COLO668 (cell line): ENCODE data around the gene NDUFB6.
"Not testable (repeated sequence)": the region's sequence is repeated elsewhere in the genome, so short reads cannot be mapped to it uniquely, and the experiment has no call there.

Experiments
- DNase-seq: peaks from one replicate; lab custom pipeline; 2025; ENCODE audit not compliant: unreplicated experiment; lab: John Stamatoyannopoulos, UW

Gene NDUFB6

DNA sequence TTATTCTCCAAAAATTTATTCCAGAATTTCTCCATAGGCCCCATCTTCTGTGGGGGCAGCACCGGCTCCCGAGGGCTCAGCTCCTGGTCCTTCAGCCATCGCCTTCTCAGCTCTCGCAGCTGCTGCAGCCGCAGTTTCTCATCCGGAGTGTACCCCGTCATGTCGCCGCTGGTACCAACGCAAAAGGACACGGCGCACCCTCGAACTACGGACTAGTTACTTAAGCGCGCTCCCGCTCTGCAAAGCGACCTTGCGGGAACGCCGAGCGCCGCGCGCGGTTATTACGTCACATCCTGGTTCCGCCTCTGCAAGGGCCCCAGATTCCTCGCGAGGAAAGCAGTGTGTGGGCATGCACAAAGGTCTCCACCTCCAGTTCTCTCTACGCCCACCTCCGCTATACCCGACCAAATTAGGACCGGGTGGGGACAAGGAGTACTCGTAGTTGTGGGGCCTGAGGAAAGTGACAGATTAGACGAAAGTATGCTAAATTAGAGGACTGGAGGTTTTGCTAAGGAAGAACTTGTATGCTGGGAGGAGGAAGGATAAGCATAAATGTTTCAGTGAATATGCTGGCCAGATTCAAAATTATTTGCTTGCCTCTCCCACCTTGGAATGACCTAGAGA is at the start of gene NDUFB6:
Gene NDUFB6, minus strand, starts transcription at position 260 of the 624 bp plus-strand sequence. Its CDS starts 99 bp downstream, at position 161.
- DNase-seq = peak; percentile 95

DNA sequence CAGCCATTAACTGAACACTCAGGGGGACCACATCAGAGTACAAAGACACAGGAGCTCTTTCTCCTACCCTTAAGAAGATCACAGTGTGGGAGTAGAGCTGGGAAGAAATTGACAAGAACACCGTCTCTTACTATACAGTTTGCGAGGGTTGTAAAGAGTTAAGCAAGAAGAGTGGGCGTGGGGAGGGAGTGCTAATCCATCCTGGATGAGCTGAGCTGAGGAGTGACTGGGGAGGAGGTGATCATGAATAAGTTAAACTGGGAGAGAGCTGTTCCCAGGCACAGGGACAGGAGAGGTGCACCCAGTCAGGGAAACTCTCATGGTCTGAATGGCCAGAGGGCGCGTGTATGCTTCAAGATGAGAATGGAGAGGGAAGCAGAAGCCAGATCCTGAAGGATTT is 45.3 kb upstream of the NDUFB6 start:
- no peak for DNase-seq

DNA sequence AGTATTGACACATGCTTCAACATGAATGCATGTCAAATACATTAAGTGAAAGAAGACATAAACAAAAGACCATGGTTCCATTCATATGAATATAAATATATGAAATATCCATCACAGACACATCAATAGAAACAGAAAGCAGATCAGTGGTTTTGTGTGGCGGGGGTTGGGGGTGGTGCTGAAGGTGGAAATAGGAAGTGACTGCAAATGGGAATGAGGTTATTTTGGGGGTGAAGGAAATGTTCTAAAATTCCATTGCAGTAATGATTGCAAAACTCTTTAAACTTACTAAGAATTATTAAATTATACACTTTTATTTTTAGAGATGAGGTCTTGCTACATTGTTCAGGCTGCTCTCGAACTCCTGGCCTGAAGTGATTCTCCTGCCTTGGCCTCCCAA is 33.9 kb upstream of the NDUFB6 start:
- no peak for DNase-seq

DNA sequence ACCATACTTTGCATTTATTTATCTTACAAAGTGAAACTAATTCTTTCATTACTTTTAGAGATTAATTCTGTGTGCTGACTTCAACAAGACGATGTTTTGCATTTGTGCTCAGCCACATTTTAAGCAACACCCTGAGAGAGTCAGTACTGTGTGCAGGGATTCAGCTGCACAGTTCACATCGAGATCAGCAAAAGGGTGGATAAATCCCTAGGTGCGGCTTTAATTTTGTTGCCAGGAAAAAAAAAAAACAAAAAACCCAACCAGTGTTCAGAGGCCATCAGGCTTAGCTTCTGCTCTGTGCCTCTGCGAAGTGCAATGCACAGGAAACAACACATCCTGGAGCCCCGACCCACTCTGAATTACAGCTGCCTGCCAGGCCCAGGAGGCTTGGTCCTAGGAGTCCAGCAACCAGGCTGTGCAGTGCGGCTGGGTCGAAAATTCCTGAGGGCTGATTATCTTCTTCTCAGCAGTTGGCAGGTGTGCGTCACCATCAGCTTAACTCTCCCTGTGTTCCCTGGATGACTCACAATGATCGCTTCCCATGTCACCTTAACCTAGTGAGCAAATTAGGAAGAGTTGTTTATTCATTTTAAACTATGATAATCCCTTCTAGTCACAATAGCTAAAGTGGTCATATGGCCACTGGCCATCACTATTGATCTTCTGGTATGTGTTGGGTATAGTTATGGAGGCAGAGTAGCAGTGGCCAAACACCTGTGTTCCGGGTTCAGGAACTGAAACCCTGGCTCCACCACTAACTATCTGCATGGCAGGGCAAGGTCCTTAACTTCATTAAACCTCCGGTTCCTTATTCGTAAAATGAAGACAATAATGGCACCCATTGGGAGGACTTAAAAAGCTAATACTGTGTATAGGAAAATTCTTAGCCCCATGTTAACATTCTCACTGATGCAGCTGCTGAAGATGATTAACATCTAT is 31.2 kb upstream of the NDUFB6 start:
- DNase-seq = peak; percentile 11

DNA sequence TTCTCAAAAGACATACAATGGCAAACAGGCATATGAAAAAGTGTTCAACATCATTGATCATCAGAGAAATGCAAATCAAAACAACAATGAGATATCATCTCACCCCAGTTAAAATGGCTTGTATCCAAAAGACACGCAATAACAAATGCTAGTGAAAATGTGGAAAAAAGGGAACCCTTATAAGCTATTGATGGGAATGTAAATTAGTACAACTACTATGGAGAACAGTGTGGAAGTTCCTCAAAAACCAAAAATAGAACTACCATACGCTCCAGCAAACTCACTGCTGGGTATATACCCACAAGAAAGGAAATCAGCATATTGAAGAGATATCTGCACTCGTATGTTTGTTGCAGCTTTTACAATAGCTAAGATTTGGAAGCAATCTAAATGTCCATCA is 26.1 kb upstream of the NDUFB6 start:
- not testable (repeated sequence) for DNase-seq

DNA sequence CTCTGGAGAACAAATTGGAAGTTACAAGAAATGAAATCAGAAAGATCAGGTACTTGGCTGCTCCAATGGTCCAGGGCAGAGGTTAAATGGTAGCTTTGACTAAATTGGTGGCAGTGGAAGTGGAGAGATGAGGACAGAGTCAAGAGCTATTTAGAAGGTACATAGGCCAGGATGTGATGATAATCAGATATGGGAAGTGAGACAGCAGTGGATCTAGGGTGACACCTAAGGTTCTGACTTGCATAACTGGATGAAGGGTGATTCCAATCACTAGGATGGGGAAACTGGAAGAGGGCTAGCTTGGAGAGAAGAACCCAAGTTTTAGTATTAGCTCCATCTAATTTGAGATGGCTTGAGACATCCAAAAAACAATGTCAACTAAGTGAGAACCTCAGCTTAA is 24.0 kb upstream of the NDUFB6 start:
- no peak for DNase-seq

DNA sequence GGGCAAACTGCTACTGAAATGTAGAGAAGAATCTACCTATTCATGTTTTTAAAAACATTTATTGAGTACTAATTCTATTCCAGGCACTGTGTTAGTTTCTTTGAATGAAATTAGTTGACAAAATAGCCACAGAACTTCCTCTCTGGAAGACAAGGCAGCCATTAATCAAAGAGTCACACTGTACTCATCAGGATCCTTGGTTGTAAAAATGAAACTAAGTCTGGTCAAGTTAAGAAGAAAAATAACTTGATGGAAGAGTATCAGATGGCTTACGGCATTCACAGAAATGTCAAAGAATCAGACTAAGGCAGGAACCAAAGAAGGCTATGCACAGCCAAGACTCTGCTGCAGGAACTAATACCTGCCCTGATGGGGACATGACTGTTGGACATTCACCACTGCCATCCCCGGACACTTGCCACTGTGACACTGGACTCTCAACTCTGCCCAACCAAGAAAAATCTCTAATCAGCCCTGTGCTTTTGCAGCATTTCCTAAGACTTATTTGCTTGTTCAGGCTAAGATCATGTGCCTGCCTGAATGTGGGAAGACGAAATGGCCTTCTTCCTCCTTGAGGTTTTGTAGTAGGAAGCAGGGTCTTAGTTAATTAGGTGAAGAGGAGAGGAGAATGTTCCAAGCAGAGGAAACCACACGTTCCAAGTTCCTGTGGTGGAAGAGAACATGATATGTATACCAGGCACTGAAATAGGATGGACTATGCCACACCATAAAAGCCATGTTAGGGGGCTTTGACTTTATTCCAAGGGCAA is 23.3 kb upstream of the NDUFB6 start:
- no peak for DNase-seq

DNA sequence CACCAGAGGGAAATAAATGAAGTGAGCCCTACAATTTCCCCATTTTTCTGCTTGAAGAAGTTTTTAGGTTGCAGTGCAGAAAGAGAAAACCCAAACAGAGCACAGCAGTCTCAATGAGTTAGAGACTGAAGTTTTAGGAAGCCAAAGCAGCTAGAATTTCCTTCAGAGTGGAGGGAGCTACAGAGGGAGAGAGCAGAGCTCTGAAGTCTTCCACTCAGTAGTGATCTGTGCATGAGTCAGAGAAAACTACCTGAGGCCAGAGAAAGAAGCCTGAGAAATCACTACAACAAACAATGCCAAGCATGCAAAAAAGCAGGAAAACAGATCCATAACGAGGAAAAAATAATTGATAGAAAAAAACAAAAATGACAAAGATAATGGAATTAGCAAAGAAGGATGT is 17.9 kb upstream of the NDUFB6 start:
- DNase-seq = no peak

DNA sequence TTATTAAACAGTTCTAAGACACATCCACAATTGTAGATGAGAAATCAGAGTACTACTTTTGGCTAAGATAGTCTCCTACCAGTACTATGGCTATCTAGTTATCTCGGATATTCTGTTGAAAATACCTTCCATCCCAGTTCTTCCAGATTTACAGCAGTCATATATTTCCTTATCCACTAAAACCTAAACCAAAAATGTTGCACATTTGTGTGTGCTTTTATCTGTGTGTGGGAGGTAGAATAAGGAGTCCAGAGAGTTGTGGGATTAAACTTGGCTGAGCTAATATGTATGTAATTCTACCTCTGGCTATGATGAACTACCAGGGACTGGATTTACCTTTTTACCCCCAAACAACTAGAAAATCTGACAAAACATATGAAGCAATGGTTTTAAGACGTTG is 17.5 kb upstream of the NDUFB6 start:
- DNase-seq = no peak

DNA sequence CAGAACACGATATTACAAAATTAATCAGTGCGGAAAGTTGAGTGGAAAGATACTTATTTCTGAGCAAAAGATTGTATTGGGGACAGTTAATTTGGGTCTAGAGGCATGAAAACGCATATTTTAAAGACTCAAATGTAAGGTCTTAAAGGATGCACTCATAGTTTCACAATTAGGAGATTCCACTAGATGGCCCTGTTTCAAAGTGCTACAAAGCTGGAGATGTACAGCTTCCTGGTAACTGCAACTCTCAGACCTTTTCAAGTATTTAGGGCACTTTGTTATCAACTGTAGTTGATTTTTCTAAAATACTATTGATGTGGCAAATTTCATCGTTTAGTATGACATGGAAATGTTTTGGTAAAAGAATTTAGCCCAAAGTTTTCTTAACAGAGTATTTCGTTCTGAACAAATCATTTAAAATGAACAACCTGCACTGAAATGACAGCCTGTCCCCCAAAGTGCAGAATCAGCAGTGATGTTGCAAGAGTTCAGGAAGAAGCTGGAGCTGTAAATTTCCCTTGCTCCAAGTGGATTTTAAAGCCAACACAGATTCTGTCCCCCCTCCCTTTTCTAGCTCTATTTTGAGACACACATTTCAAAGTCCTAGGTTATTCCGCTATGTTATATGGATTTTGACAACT is 16.2 kb upstream of the NDUFB6 start:
- DNase-seq = no peak

DNA sequence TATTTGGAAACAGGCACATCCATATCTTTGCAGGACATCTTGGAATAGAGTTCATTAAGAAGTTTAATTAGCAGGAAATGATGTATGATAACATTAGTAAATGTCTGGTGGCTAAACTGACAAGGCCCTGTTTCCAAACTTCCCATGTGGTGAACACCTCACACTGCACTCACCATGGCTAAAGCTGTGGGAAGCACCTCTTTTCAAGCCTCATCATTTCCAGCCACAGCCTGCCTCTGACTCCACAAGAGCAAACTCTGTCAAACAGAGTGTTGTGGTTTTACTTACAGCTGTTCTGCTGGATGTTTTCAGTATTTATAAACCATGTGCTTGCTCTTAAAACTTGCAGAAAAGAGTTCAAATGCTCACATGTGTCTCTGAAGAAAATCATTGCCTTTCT is 14.9 kb upstream of the NDUFB6 start:
- no peak for DNase-seq

DNA sequence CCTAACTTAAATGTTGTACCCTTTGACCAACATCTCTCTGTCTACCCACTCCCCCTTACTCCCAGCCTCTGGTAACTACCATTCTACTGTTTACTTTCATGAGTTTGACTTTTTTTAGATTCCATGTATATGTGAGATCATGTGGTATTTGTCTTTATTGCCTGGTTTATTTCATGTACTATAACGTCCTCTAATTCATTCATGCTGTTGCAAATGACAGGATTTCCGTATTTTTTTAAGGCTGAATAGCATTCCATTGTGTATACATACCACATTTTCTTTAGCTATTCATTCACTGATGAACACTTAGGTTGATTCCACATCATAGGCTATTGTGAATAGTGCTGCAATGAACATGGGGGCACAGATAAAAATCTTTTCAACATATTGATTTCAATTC is 11.8 kb upstream of the NDUFB6 start:
- DNase-seq = no peak

DNA sequence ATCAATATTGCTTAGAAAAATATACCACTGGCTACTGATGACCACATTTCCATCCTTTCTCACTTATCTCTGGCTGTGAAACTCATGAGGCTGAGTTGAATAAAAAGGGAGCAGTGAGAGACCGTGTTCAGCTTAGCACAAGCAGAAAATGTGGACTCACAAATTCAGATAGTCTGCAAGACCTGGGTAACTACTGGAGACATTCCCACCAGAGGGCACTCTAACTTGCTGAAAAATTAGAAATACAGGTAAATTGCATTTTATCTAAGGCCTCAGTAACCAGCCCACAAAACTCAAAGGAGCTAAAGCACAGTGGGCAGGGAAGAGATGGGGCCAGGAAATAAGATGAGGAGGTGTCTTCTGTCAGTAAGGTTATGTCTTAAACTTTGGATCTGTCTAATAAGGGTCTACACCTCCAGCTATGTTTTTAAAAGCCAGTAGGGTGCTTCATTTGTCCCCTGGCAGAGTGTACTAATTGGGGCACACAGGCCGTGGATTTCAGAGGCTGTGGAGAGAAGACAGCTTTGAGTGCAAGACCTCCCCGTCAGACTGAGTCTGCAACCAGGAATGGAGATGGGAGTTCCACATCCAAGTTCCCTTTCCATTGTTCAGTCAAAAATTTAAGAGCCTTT is 8.7 kb upstream of the NDUFB6 start:
- DNase-seq = peak; percentile 12

DNA sequence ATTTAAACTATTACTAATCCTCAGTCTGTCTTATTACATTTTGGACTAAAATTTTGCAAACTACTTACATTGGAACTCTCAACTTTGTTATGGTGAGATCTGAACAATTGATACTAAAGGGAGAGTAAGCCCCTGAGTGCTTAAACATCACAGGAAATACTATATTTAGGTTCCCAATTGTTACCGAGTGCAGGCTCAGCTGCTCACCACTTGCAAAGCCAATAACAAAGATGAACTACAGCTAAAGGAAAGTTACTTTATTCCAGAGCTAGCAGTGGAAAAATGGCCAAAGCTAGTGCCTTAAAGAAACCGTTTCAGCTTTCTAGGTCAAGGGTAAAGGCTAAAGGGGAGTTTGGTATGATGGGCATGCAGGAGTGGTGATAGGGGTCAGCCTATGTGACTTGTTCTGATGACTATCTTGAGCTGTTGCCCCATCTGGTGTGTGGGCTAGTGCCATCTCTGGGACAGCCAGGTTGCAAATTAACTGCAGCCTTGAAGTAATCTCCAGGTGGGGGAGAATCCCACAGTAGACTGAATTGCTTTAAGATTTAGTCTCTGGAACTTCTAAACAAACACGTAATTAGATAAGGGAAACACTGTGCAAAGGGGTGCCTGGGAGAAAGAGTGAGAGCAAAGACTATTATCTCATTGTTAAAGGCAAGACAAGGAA is 7.8 kb upstream of the NDUFB6 start:
- no peak for DNase-seq

DNA sequence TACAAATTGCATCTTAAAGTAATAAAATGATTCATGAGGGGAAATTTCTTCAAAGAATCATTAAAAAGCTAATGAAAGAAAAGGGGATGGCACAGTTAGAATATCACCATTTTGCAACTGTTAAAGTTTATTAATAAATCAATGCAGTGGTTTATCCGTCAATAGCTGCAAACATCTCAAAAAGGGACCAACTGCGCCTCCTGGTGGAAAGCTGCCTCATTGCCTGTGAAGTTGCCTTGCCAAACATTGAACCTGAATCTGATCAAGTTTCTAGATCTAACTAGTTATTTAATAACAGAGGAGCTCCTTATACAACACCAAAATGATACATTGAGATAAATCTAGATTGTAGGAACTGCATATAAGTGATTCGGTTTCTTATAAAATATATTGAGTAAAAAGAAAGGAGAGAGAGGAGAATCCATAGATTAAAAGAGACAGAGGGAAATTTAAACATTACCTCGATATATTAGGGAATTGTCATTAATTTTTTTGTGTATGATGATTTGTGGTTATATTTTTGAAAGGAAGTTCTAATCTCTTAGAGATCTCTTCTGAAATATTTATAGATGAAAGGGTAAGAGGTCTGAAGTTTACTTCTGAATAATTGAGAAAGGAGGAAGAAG is 6.9 kb upstream of the NDUFB6 start:
- DNase-seq = peak; percentile 57

DNA sequence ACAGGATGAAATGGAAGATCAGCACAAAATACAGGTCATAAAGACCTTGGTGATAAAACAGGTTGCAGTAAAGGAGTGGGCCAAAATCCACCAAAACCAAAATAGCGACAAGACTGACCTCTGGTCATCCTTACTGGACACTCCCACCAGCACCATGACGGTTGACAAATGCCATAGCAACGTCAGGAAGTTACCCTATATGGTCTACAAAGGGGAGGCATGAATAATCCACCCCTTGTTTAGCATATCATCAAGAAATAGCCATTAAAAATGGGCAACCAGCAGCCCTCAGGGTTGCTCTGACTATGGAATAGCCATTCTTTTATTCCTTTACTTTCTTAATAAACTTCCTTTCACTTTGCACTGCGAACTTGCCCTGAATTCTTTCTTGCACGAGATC is 6.0 kb upstream of the NDUFB6 start:
- DNase-seq = no peak

DNA sequence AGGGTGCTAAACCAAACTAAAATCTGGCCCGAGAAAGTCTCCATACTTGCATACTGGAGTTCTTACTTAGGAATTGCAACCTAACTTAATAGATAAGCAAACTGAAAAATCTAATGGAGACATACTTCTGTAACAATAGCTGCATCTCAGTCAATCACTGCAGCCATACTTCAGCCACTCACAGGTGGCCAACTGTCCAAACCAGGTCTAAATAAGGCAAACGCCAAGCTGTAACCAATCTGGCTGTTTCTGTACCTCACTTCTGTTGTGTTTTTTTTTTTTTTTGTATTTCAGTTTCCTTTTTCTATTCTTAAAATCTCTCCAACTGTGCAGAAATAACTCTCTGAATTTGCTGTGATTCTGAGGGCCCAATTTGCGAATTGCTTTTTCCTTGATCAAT is 4.4 kb upstream of the NDUFB6 start:
- no peak for DNase-seq

DNA sequence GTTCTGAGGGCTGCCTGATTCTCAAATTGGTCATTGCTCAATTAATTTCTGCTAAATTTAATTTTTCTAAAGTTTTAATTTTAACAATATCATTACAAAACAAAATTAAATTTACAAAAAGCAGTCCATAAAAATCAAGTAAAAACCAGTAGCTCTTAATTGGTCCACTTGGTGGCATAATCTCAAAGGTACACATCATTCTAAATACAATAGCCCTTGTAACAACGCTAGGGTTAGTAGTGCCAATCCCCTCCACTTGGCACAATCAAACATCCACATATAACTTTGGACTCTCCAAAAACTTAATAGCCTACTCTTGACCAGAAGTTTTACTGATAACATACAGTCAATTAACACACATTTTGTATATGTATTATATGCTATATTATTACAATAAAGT is 1.9 kb upstream of the NDUFB6 start:
- no peak for DNase-seq

DNA sequence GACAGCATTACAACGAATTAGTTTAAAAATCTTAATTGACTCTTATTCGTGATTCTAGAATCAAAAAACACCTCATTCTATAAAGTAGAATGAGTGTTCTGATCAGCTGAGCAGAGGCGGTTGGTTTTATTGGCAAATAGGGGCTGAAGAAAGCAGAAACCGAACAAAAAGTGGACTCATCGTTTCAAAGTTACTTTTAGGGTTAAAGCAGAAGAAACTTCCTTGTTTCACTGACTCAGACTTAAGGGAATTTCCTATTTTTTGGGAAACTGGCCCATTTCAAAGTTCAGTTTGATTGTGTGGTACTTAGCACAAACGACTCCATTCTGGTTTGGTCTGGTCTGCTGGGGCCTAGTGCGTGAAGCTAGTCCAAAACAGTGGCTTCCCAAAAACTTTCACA is 862 bp upstream of the NDUFB6 start:
- DNase-seq = no peak
